Cardiac septum (tissue), 1 donor: ENCODE results near the gene UGT1A9. TPM values are rescaled to one million over a fixed set of nuclear protein-coding genes. Genes with fewer than 3 reads are reported as not detected.

Experiments used
- total RNA-seq: library from RNA; stranded (reverse); fragmentation: NEBNext Ultra II Directional; extraction: Animal tissue kit (Norgen Biotek cat#: 25700); gene quantifications from one replicate; pipeline ENCODE4 v1.2.1, GENCODE V29; 2021
- donor health status: DM: no; HTN: no; CAD: no.

Gene UGT1A9
- total RNA-seq, 1 donor from 2014 or later = not detected

Other genes with a start within 250 kb of the UGT1A9 start
- 23.8 TPM for gene USP40, start 105.1 kb upstream of the UGT1A9 start, total RNA-seq
- gene UGT1A8, start 54.3 kb upstream of the UGT1A9 start, total RNA-seq = not detected
- not detected for gene UGT1A10, start 35.5 kb upstream of the UGT1A9 start, total RNA-seq
- gene UGT1A7, start 10.0 kb downstream of the UGT1A9 start, total RNA-seq = not detected
- not detected for gene UGT1A6, start 21.0 kb downstream of the UGT1A9 start, total RNA-seq
- not detected for gene UGT1A5, start 41.0 kb downstream of the UGT1A9 start, total RNA-seq
- not detected for gene UGT1A4, start 46.8 kb downstream of the UGT1A9 start, total RNA-seq
- gene UGT1A3, start 57.1 kb downstream of the UGT1A9 start, total RNA-seq = not detected
- not detected for gene UGT1A1, start 88.4 kb downstream of the UGT1A9 start, total RNA-seq
- gene MROH2A, start 106.4 kb downstream of the UGT1A9 start, total RNA-seq = not detected
- gene HJURP, start 182.6 kb downstream of the UGT1A9 start, total RNA-seq = not detected
- gene TRPM8, start 245.5 kb downstream of the UGT1A9 start, total RNA-seq = 0.73 TPM